Osteoblast (primary cell): ENCODE data around the gene CCDC148. TPM values are rescaled to one million over a fixed set of nuclear protein-coding genes. Genes with fewer than 3 reads are reported as not detected.
A peak's percentile ranks its signal among the peaks of the same experiment; 100 is the strongest.

Source experiments
- DNase-seq: peaks from one replicate; pipeline ENCODE4 v3.0.0; 2011; ENCODE audit warnings: low spot score, mixed read lengths; ENCODE audit not compliant: insufficient read length; ENCODE audit errors: missing footprints
- H2AFZ ChIP-seq: 2 replicates; pipeline ENCODE4 v1.6.0; 2011; ENCODE audit warnings: mild to moderate bottlenecking, low read length
- H3K27ac ChIP-seq: 2 replicates; pipeline ENCODE4 v1.5.1; 2011; ENCODE audit warnings: mild to moderate bottlenecking, low read depth, low read length, moderate library complexity
- H3K27me3 ChIP-seq: 2 replicates; pipeline ENCODE4 v1.6.0; 2012; ENCODE audit warnings: mild to moderate bottlenecking, control low read depth, inconsistent platforms, low read length, moderate library complexity; ENCODE audit not compliant: insufficient read depth
- H3K36me3 ChIP-seq: 2 replicates; pipeline ENCODE4 v1.5.1; 2011; ENCODE audit warnings: mild to moderate bottlenecking, low read length, control low read depth, moderate library complexity; ENCODE audit not compliant: insufficient read depth
- H3K4me1 ChIP-seq: 2 replicates; pipeline ENCODE4 v1.5.1; 2011; ENCODE audit warnings: mild to moderate bottlenecking, low read length, control low read depth, moderate library complexity; ENCODE audit not compliant: insufficient read depth
- H3K4me2 ChIP-seq: 2 replicates; pipeline ENCODE4 v1.6.0; 2011; ENCODE audit warnings: mild to moderate bottlenecking, low read length; ENCODE audit not compliant: insufficient read depth
- H3K4me3 ChIP-seq: fragments of 200-600 bp; sonication (generic); 3 replicates; pipeline ENCODE4 v1.5.1; 2012; ENCODE audit warnings: mild to moderate bottlenecking, low read length, inconsistent platforms; ENCODE audit not compliant: insufficient read depth
- H3K79me2 ChIP-seq: 2 replicates; pipeline ENCODE4 v1.6.0; 2012; ENCODE audit warnings: mild to moderate bottlenecking, low read length, control low read depth, inconsistent platforms; ENCODE audit not compliant: insufficient read depth
- H3K9me3 ChIP-seq: 2 replicates; pipeline ENCODE4 v1.5.1; 2011; ENCODE audit warnings: low read depth, low read length, control low read depth
- H4K20me1 ChIP-seq: 2 replicates; pipeline ENCODE4 v1.6.0; 2012; ENCODE audit warnings: mild to moderate bottlenecking, low read length, control low read depth; ENCODE audit not compliant: insufficient read depth
- CTCF ChIP-seq: IDR thresholded peaks from 2 replicates; pipeline ENCODE4 v1.5.1; 2011; ENCODE audit warnings: mild to moderate bottlenecking, low read depth, low read length, moderate library complexity; ENCODE audit errors: extremely low read depth
- total RNA-seq: library from RNA; depleted of rRNA; stranded (reverse); fragments of >200 nt; gene quantifications from 2 replicates; pipeline ENCODE4 v1.2.3, GENCODE V29; 2012

The CCDC148 gene
- total RNA-seq, 1 donor: 1.8 TPM

- Histone ChIP-seq H3K36me3 (no peaks in the 10 kb centered on the region), H3K9me3 (no peaks in the 10 kb centered on the region), H3K4me1 (peaks cover 39% of the 10 kb centered on the region), H3K27ac (peak overlapping the region; percentile 16), H3K79me2 (peaks cover 78% of the 10 kb centered on the region), H3K4me2 (no peak overlapping the region), H3K27me3 (no peaks in the 10 kb centered on the region), H3K4me3 (no peak overlapping the region), H2AFZ (no peak overlapping the region), H4K20me1 (peaks cover under 1% of the 10 kb centered on the region)
- no peak for TF ChIP-seq CTCF
- DNase-seq: no peak
These were observed 36.9 kb upstream of the CCDC148 start for GRCh38 chr2:158493458-158493857.

GRCh38 chr2:158491072-158491471, 34.5 kb upstream of the CCDC148 start:
- Histone ChIP-seq H3K4me2 (no peak overlapping the region), H3K27me3 (no peaks in the 10 kb centered on the region), H3K9me3 (no peaks in the 10 kb centered on the region), H3K4me1 (peaks cover 39% of the 10 kb centered on the region), H3K4me3 (no peak overlapping the region), H3K79me2 (peaks cover 79% of the 10 kb centered on the region), H4K20me1 (peaks cover 4% of the 10 kb centered on the region), H3K36me3 (no peaks in the 10 kb centered on the region), H3K27ac (no peak overlapping the region), H2AFZ (no peak overlapping the region)
- DNase-seq: no peak
- no peak for TF ChIP-seq CTCF

- Histone ChIP-seq H3K27me3 (no peaks in the 10 kb centered on the region), H3K27ac (no peak overlapping the region), H3K9me3 (no peaks in the 10 kb centered on the region), H3K4me1 (peaks cover 35% of the 10 kb centered on the region), H3K4me2 (no peak overlapping the region), H3K4me3 (no peak overlapping the region), H4K20me1 (peaks cover 4% of the 10 kb centered on the region), H3K79me2 (peaks cover 88% of the 10 kb centered on the region), H3K36me3 (no peaks in the 10 kb centered on the region), H2AFZ (no peak overlapping the region)
- DNase-seq: no peak
- TF ChIP-seq CTCF: no peak
These were observed 33.0 kb upstream of the CCDC148 start for GRCh38 chr2:158489366-158490112.

GRCh38 chr2:158488442-158489216, 32.1 kb upstream of the CCDC148 start:
- Histone ChIP-seq H2AFZ (no peak overlapping the region), H3K79me2 (peaks cover 86% of the 10 kb centered on the region), H3K36me3 (no peaks in the 10 kb centered on the region), H3K9me3 (no peaks in the 10 kb centered on the region), H3K4me1 (peaks cover 29% of the 10 kb centered on the region), H3K27me3 (no peaks in the 10 kb centered on the region), H4K20me1 (peaks cover 4% of the 10 kb centered on the region), H3K27ac (no peak overlapping the region), H3K4me2 (no peak overlapping the region), H3K4me3 (no peak overlapping the region)
- no peak for DNase-seq
- no peak for TF ChIP-seq CTCF
